ENCODE results near the gene RAPGEF1.
"Not testable (repeated sequence)": the region's sequence is repeated elsewhere in the genome, so short reads cannot be mapped to it uniquely, and the experiment has no call there.

RAPGEF1 gene

GRCh38 chr9:131666774-131667173 lies 73.1 kb downstream of the RAPGEF1 start:
- peak; percentile 29 for DNase-seq

- no peak for DNase-seq
These were observed 73.8 kb downstream of the RAPGEF1 start for GRCh38 chr9:131666029-131666428.

GRCh38 chr9:131663288-131663687 lies 76.6 kb downstream of the RAPGEF1 start:
- peak; percentile 9 for DNase-seq

- DNase-seq: not testable (repeated sequence)
These were observed 77.6 kb downstream of the RAPGEF1 start for GRCh38 chr9:131662289-131662621.

GRCh38 chr9:131661568-131662288 lies 78.1 kb downstream of the RAPGEF1 start:
- DNase-seq: peak; percentile 2

- peak; percentile 24 for DNase-seq
These were observed 79.1 kb downstream of the RAPGEF1 start for GRCh38 chr9:131660466-131661405.

- peak; percentile 37 for DNase-seq
These were observed 81.3 kb downstream of the RAPGEF1 start for GRCh38 chr9:131658377-131659129.

GRCh38 chr9:131657940-131658339 lies 81.9 kb downstream of the RAPGEF1 start:
- peak; percentile 10 for DNase-seq

GRCh38 chr9:131657456-131657855 lies 82.4 kb downstream of the RAPGEF1 start:
- DNase-seq: no peak

- peak; percentile 30 for DNase-seq
These were observed 82.9 kb downstream of the RAPGEF1 start for GRCh38 chr9:131657037-131657377.

GRCh38 chr9:131656356-131657036 lies 83.4 kb downstream of the RAPGEF1 start:
- peak; percentile 38 for DNase-seq

- DNase-seq: not testable (repeated sequence)
These were observed 85.5 kb downstream of the RAPGEF1 start for GRCh38 chr9:131654369-131654768.

GRCh38 chr9:131651599-131651998 lies 88.3 kb downstream of the RAPGEF1 start:
- DNase-seq: no peak

- no peak for DNase-seq
These were observed 88.7 kb downstream of the RAPGEF1 start for GRCh38 chr9:131651160-131651559.

GRCh38 chr9:131650254-131650653 lies 89.6 kb downstream of the RAPGEF1 start:
- DNase-seq: no peak

- no peak for DNase-seq
These were observed 90.2 kb downstream of the RAPGEF1 start for GRCh38 chr9:131649646-131650045.

GRCh38 chr9:131645078-131645776 lies 94.6 kb downstream of the RAPGEF1 start:
- peak; percentile 28 for DNase-seq

GRCh38 chr9:131642496-131643083 lies 97.3 kb downstream of the RAPGEF1 start:
- no peak for DNase-seq

GRCh38 chr9:131641618-131642495 lies 98.0 kb downstream of the RAPGEF1 start:
- no peak for DNase-seq

GRCh38 chr9:131640438-131641137 lies 99.3 kb downstream of the RAPGEF1 start:
- peak; percentile 48 for DNase-seq
